ENCODE results near the gene GDPGP1.
"Not testable (repeated sequence)": the region's sequence is repeated elsewhere in the genome, so short reads cannot be mapped to it uniquely, and the experiment has no call there.

- TF ChIP-seq CTCF (IDR thresholded peaks at IDR 0.05 in 2 of 3, conservative IDR thresholded peaks at IDR 0.05 in 1 of 3; ENCODE audit: control insufficient read depth in 2 of 3, extremely low read depth in 1 of 3, insufficient read depth in 1 of 3, low read depth in 3 of 3, low read length in 3 of 3); ATF2 (IDR thresholded peaks at IDR 0.05; ENCODE audit: low read length); YY1 (IDR thresholded peaks at IDR 0.05; ENCODE audit: low read depth, low read length); HCFC1 (IDR thresholded peaks at IDR 0.05; ENCODE audit: low read length); NFYA (IDR thresholded peaks at IDR 0.05; ENCODE audit: borderline replicate concordance, low read depth, low read length); RAD21 (IDR thresholded peaks at IDR 0.05; ENCODE audit: insufficient read depth, low read depth, low read length); TCF7 (IDR thresholded peaks at IDR 0.05; ENCODE audit: borderline replicate concordance); TAF1 (IDR thresholded peaks at IDR 0.05; ENCODE audit: borderline replicate concordance, low read depth, low read length); PBX3 (IDR thresholded peaks at IDR 0.05; ENCODE audit: insufficient replicate concordance, low read depth, low read length); GABPA (IDR thresholded peaks at IDR 0.05; ENCODE audit: low read depth); SIN3A (IDR thresholded peaks at IDR 0.05; ENCODE audit: low read depth, low read length); MAX (IDR thresholded peaks at IDR 0.05; ENCODE audit: low read depth, low read length); CHD2 (IDR thresholded peaks at IDR 0.05; ENCODE audit: borderline replicate concordance, low read depth, low read length): not testable (repeated sequence)
Observed at GRCh38 chr15:90260731-90261130, 26.7 kb downstream of the GDPGP1 start.
